Suprapubic skin (tissue), 4 donors: ENCODE data around the gene PNMA8A.

Experiments used
- EP300 ChIP-seq: sonication (generic); formaldehyde crosslinking; IDR thresholded peaks from one replicate; pipeline ENCODE4 v1.6.1; 2017; ENCODE audit warnings: antibody characterized with exemption
- POLR2A ChIP-seq, 2 donors: fragments of 450-650 bp; IDR thresholded peaks; one replicate each; pipeline ENCODE4 v1.6.1; 2017; ENCODE audit warnings: antibody characterized with exemption in 2 of 2, mild to moderate bottlenecking in 2 of 2, moderate library complexity in 2 of 2
- POLR2AphosphoS5 ChIP-seq, 3 donors: sonication (generic); formaldehyde crosslinking; IDR thresholded peaks; one replicate each; pipeline ENCODE4 v1.6.1; 2017; ENCODE audit warnings: antibody characterized with exemption in 3 of 3
- TF ChIP-seq, protein P1 (sequence below), 2 donors: fragments of 200-600 bp in 1 of 2; fragments of 450-650 bp in 1 of 2; sonication (generic) in 1 of 2; IDR thresholded peaks; one replicate each; pipeline ENCODE4 v1.5.1; 2016 to 2019; ENCODE audit warnings: antibody characterized with exemption in 2 of 2, mild to moderate bottlenecking in 1 of 2, moderate library complexity in 1 of 2

DNA sequence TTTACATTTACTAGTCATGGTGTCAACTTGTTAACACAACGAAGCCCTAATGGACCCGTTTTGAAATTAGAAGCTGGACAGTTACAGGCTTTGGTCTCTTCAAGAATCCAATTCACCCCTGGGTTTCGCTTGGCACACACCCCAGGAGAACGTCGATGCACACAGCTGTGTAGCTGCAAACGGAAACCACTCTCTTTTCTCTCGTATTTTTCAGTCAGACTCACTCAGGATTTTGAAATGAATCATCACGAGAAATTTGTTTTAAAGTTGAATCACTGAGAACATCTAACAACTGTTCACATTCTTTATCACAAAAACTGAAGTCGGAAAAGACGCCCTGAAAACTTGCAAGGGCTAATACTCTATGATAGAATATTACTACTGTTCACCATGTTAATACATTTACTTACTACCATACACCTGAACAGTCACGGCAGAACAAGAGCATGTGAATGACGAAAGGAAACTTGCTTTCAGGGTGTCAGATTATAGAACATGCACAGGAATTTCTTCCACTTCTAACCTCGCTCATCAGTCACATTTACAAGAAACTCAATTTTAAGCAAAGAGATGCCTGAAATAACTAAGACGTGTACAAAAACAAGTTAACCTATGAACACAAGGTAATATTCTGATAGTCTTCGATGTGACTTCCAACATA lies 4.7 kb downstream of the PNMA8A start:
- TF ChIP-seq, protein P1, sequence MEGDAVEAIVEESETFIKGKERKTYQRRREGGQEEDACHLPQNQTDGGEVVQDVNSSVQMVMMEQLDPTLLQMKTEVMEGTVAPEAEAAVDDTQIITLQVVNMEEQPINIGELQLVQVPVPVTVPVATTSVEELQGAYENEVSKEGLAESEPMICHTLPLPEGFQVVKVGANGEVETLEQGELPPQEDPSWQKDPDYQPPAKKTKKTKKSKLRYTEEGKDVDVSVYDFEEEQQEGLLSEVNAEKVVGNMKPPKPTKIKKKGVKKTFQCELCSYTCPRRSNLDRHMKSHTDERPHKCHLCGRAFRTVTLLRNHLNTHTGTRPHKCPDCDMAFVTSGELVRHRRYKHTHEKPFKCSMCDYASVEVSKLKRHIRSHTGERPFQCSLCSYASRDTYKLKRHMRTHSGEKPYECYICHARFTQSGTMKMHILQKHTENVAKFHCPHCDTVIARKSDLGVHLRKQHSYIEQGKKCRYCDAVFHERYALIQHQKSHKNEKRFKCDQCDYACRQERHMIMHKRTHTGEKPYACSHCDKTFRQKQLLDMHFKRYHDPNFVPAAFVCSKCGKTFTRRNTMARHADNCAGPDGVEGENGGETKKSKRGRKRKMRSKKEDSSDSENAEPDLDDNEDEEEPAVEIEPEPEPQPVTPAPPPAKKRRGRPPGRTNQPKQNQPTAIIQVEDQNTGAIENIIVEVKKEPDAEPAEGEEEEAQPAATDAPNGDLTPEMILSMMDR (IDR thresholded peaks at IDR 0.05) = no peak
- no peak for TF ChIP-seq POLR2A (IDR thresholded peaks at IDR 0.05)
- no peak for TF ChIP-seq EP300
- no peak for TF ChIP-seq POLR2AphosphoS5 (IDR thresholded peaks at IDR 0.05)
